Mesenchymal stem cell (in vitro differentiated cells and primary cell): ENCODE measurements around the gene FLG2.

Source experiments
- DNase-seq: peaks from one replicate; pipeline ENCODE4 v3.0.0-alpha.2; 2013
- H2AFZ ChIP-seq: one replicate; pipeline ENCODE4 v1.6.1; 2013; ENCODE audit warnings: low read depth, mild to moderate bottlenecking, control low read depth, inconsistent platforms, low read length, moderate library complexity
- H2AK5ac ChIP-seq: 2 replicates; pipeline ENCODE4 v1.6.1; 2013; ENCODE audit warnings: low read length, moderate library complexity, mild to moderate bottlenecking, inconsistent platforms; ENCODE audit not compliant: severe bottlenecking
- H2BK120ac ChIP-seq: one replicate; pipeline ENCODE4 v1.6.1; 2013; ENCODE audit warnings: low read depth, mild to moderate bottlenecking, inconsistent platforms, low read length, moderate library complexity
- H2BK12ac ChIP-seq, 2 experiments: one replicate each; pipeline ENCODE4 v1.6.1; 2013; ENCODE audit warnings: inconsistent platforms in 2 of 2, low read length in 2 of 2, mild to moderate bottlenecking in 2 of 2, moderate library complexity in 2 of 2, control low read depth in 1 of 2
- H2BK15ac ChIP-seq: one replicate; pipeline ENCODE4 v1.6.1; 2013; ENCODE audit warnings: mild to moderate bottlenecking, low read depth, inconsistent platforms; ENCODE audit not compliant: poor library complexity, severe bottlenecking
- H2BK5ac ChIP-seq: 2 replicates; pipeline ENCODE4 v1.6.1; 2013; ENCODE audit warnings: low read depth, mild to moderate bottlenecking, low read length, control low read depth, inconsistent platforms; ENCODE audit not compliant: poor library complexity, severe bottlenecking
- H3K14ac ChIP-seq, 2 experiments: one replicate each; pipeline ENCODE4 v1.6.1; 2013; ENCODE audit warnings: inconsistent platforms in 2 of 2, low read length in 2 of 2, control low read depth in 1 of 2, mild to moderate bottlenecking in 1 of 2, moderate library complexity in 1 of 2
- H3K18ac ChIP-seq, 2 experiments: one replicate each; pipeline ENCODE4 v1.6.1; 2013; ENCODE audit warnings: inconsistent platforms in 2 of 2, low read length in 2 of 2, control low read depth in 1 of 2, low read depth in 1 of 2, mild to moderate bottlenecking in 1 of 2
- H3K23ac ChIP-seq, 2 experiments: one replicate each; pipeline ENCODE4 v1.6.1; 2013; ENCODE audit warnings: inconsistent platforms in 2 of 2, low read length in 2 of 2, mild to moderate bottlenecking in 2 of 2, moderate library complexity in 2 of 2, control low read depth in 1 of 2
- H3K27ac ChIP-seq: 2 replicates; pipeline ENCODE4 v1.5.1; 2013; ENCODE audit warnings: mild to moderate bottlenecking, moderate library complexity, low read length, control low read depth, inconsistent platforms; ENCODE audit not compliant: poor library complexity, severe bottlenecking
- H3K27me3 ChIP-seq, 2 experiments: 2 replicates each; pipeline versions ENCODE4 v1.6.1 to v1.7.0; 2013; ENCODE audit warnings: low read length in 2 of 2, mild to moderate bottlenecking in 2 of 2, moderate library complexity in 2 of 2, control low read depth in 1 of 2, inconsistent platforms in 1 of 2; ENCODE audit not compliant: control insufficient read depth in 1 of 2, insufficient read depth in 1 of 2
- H3K36me3 ChIP-seq, 2 experiments: 2 replicates each; pipeline versions ENCODE4 v1.6.1 to v1.7.0; 2013; ENCODE audit warnings: low read length in 2 of 2, control low read depth in 1 of 2, inconsistent platforms in 1 of 2, low read depth in 1 of 2, mild to moderate bottlenecking in 1 of 2; ENCODE audit not compliant: insufficient read depth in 2 of 2, control insufficient read depth in 1 of 2
- H3K4ac ChIP-seq, 2 experiments: one replicate each; pipeline ENCODE4 v1.6.1; 2013; ENCODE audit warnings: inconsistent platforms in 2 of 2, low read length in 2 of 2, mild to moderate bottlenecking in 2 of 2, moderate library complexity in 2 of 2, control low read depth in 1 of 2, low read depth in 1 of 2
- H3K4me1 ChIP-seq: 2 replicates; pipeline ENCODE4 v1.6.1; 2013; ENCODE audit warnings: low read depth, low read length, control low read depth; ENCODE audit not compliant: control insufficient read depth, insufficient read depth
- H3K4me2 ChIP-seq: 2 replicates; pipeline ENCODE4 v1.6.1; 2013; ENCODE audit warnings: low read length, mild to moderate bottlenecking, inconsistent platforms; ENCODE audit not compliant: poor library complexity, severe bottlenecking
- H3K4me3 ChIP-seq, 2 experiments: 2 replicates each; pipeline versions ENCODE4 v1.5.1 to v1.7.0; 2013; ENCODE audit warnings: low read length in 2 of 2, mild to moderate bottlenecking in 2 of 2, control low read depth in 1 of 2, low read depth in 1 of 2; ENCODE audit not compliant: insufficient read depth in 1 of 2
- H3K79me1 ChIP-seq: replicated peaks from 2 replicates; pipeline ENCODE4 v1.6.1; 2013; ENCODE audit warnings: mild to moderate bottlenecking, control low read depth, low read length, inconsistent platforms; ENCODE audit not compliant: poor library complexity, severe bottlenecking
- H3K9ac ChIP-seq: 2 replicates; pipeline ENCODE4 v1.7.0; 2013; ENCODE audit warnings: mild to moderate bottlenecking, low read length, moderate library complexity
- H3K9me3 ChIP-seq: 2 replicates; pipeline ENCODE4 v1.7.0; 2013; ENCODE audit warnings: mild to moderate bottlenecking, low read length; ENCODE audit not compliant: control insufficient read depth
- H4K8ac ChIP-seq: one replicate; pipeline ENCODE4 v1.6.1; 2013; ENCODE audit warnings: inconsistent platforms, mild to moderate bottlenecking, low read length, moderate library complexity
- H4K91ac ChIP-seq: one replicate; pipeline ENCODE4 v1.6.1; 2013; ENCODE audit warnings: mild to moderate bottlenecking, low read length, inconsistent platforms
- WGBS: methylation state at CpG from one replicate; pipeline ENCODE4 v1.1.7; 2013; ENCODE audit warnings: mixed read lengths; 5-methylcytosine and 5-hydroxymethylcytosine counted together

The FLG2 gene

DNA sequence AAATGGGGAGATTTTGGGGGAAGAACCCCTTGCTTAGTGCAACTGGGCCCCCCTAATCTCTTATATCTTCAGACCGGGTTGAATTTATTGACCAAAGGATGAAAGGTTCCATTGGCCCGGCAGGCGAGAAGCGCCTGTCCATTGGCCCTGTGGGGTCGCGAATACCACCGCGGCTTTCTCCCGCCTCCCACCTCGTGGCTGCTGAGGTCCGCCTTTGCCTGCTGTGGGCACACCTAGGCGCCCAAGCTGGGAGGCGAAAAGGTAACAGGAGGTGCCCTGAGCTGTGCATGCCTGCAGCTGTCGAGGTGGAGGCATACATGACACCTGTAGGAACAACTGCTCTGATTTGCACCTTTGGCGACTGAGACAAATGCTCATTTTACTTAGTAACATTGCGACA is 21.1 kb upstream of the FLG2 start:
- H3K4me1 ChIP-seq: no peaks in the 10 kb centered on the region
- no peak overlapping the region for H3K4ac ChIP-seq
- no peaks in the 10 kb centered on the region for H3K36me3 ChIP-seq
- H3K18ac ChIP-seq: no peak overlapping the region
- no peak overlapping the region for H2BK15ac ChIP-seq
- H2BK12ac ChIP-seq: no peak overlapping the region
- no peaks in the 10 kb centered on the region for H3K27me3 ChIP-seq
- no peak for DNase-seq
- no peak overlapping the region for H3K4me3 ChIP-seq
- H3K23ac ChIP-seq: no peak overlapping the region
- no peak overlapping the region for H2BK5ac ChIP-seq
- no peak overlapping the region for H3K4me2 ChIP-seq
- H3K27ac ChIP-seq: no peak overlapping the region
- no peak overlapping the region for H3K14ac ChIP-seq
- no peak overlapping the region for H2AK5ac ChIP-seq
- H2BK120ac ChIP-seq: no peak overlapping the region
- no peaks in the 10 kb centered on the region for H3K79me1 ChIP-seq
- no peak overlapping the region for H4K8ac ChIP-seq
- H3K9me3 ChIP-seq: no peaks in the 10 kb centered on the region
- H3K9ac ChIP-seq: no peak overlapping the region
- 84% methylated on average over 16 of the region's 16 CpGs for WGBS
- no peak overlapping the region for H4K91ac ChIP-seq
- H2AFZ ChIP-seq: no peak overlapping the region

DNA sequence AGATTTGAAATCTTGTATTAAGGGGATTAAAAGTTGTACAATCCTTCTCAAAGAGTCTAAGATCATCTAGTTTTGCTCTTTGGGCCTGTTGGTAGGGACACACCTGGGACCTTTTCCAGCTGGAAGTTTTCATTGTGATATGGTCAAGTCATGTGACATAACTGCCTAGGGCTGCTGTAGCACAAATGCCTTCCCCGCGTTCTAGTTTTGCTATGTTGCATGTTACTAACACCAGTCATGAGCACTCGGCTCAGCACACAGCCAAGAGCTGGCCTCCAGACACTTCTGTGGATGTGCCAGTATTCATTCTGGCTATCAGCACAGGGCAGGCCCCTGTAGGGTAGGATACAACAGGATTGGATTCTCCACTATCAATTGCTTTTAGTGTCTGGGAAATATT is 14.6 kb upstream of the FLG2 start:
- Histone ChIP-seq H3K4me3 (no peak overlapping the region), H3K4me1 (no peaks in the 10 kb centered on the region), H3K4me2 (no peak overlapping the region), H2AK5ac (no peak overlapping the region), H3K27me3 (no peaks in the 10 kb centered on the region), H3K18ac (no peak overlapping the region), H3K79me1 (no peaks in the 10 kb centered on the region), H3K36me3 (no peaks in the 10 kb centered on the region), H3K27ac (no peak overlapping the region), H2AFZ (no peak overlapping the region), H2BK120ac (no peak overlapping the region), H2BK5ac (no peak overlapping the region), H3K14ac (no peak overlapping the region), H3K4ac (no peak overlapping the region), H4K91ac (no peak overlapping the region), H4K8ac (no peak overlapping the region), H3K9ac (no peak overlapping the region), H3K9me3 (peaks cover 3% of the 10 kb centered on the region), H3K23ac (no peak overlapping the region), H2BK15ac (no peak overlapping the region), H2BK12ac (no peak overlapping the region)
- no peak for DNase-seq
- WGBS: 80% methylated on average over 3 of the region's 3 CpGs

DNA sequence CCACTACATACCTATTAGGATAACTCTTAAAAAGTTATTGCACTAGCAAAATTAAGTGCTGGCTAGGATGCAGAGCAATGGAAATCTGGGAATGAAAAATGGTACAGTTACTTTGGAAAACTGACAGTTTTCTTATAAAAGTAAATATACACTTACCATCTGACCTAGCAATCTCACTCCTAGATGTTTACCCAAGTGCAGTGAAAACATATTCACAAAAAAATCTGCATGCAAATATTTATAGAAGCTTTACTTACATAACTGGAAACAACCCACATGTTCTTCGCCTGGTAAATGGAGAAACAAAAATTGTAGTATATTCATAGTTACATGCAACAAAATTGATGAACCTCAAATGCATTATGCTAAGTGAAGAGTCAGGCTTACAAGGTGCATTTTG is 12.9 kb upstream of the FLG2 start:
- Histone ChIP-seq H2AK5ac (no peak overlapping the region), H3K36me3 (no peaks in the 10 kb centered on the region), H3K23ac (no peak overlapping the region), H3K4me1 (no peaks in the 10 kb centered on the region), H4K8ac (no peak overlapping the region), H2BK15ac (no peak overlapping the region), H3K9me3 (peaks cover 18% of the 10 kb centered on the region), H3K9ac (no peak overlapping the region), H3K79me1 (no peaks in the 10 kb centered on the region), H3K4me2 (no peak overlapping the region), H3K27me3 (no peaks in the 10 kb centered on the region), H2BK12ac (no peak overlapping the region), H3K4me3 (no peak overlapping the region), H2BK120ac (no peak overlapping the region), H3K14ac (no peak overlapping the region), H3K27ac (no peak overlapping the region), H4K91ac (no peak overlapping the region), H3K18ac (no peak overlapping the region), H2BK5ac (no peak overlapping the region), H3K4ac (no peak overlapping the region), H2AFZ (no peak overlapping the region)
- no peak for DNase-seq
- WGBS: no CpG with 5 or more reads among the region's 1 CpG

DNA sequence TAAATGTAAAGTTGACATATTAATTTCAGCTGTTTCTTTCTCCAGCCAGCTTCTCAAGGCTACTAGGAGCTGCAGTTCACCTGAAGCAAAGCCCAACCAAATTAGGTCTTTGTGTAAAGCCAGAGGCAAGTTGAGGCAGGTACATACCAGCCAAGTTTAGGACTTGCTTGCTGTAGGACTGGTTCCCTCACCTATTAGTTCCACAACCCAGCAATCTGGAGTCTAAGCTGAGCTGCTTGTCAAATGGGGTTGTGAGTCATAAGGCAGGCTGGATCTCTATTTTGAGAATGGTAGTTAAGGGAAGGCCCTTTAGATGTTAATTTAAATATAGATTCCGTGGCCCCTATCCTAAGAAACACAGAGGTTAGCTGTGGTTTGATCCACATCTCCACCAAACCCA is 7.6 kb upstream of the FLG2 start:
- Histone ChIP-seq H4K8ac (no peak overlapping the region), H3K4me2 (no peak overlapping the region), H3K18ac (no peak overlapping the region), H3K9ac (no peak overlapping the region), H2BK5ac (no peak overlapping the region), H2BK15ac (no peak overlapping the region), H3K27ac (no peak overlapping the region), H4K91ac (no peak overlapping the region), H3K14ac (no peak overlapping the region), H2BK12ac (no peak overlapping the region), H3K4ac (no peak overlapping the region), H2AFZ (no peak overlapping the region), H3K27me3 (no peaks in the 10 kb centered on the region), H3K4me1 (no peaks in the 10 kb centered on the region), H3K4me3 (no peak overlapping the region), H3K36me3 (no peaks in the 10 kb centered on the region), H2BK120ac (no peak overlapping the region), H3K79me1 (no peaks in the 10 kb centered on the region), H3K9me3 (peaks cover 18% of the 10 kb centered on the region), H2AK5ac (no peak overlapping the region), H3K23ac (no peak overlapping the region)
- no peak for DNase-seq
- WGBS: no CpG with 5 or more reads among the region's 1 CpG
